ENCODE results near the gene LIMCH1.

Gene LIMCH1

GRCh38 chr4:41597494-41597893, 59.5 kb downstream of the LIMCH1 start:
- Histone ChIP-seq H3K9ac (ENCODE audit: low read depth, low read length) (no peak overlapping the region), H3K9me3 (ENCODE audit: control insufficient read depth, insufficient read depth, low read length) (no peaks in the 10 kb centered on the region), H3K4me1 (ENCODE audit: control insufficient read depth, insufficient read depth, low read length) (no peaks in the 10 kb centered on the region), H3K4me3 (ENCODE audit: low read depth, low read length) (no peak overlapping the region), H3K36me3 (ENCODE audit: control insufficient read depth, insufficient read depth, low read length) (no peaks in the 10 kb centered on the region), H3K27me3 (ENCODE audit: control insufficient read depth, insufficient read depth, low read length) (no peaks in the 10 kb centered on the region)

DNA sequence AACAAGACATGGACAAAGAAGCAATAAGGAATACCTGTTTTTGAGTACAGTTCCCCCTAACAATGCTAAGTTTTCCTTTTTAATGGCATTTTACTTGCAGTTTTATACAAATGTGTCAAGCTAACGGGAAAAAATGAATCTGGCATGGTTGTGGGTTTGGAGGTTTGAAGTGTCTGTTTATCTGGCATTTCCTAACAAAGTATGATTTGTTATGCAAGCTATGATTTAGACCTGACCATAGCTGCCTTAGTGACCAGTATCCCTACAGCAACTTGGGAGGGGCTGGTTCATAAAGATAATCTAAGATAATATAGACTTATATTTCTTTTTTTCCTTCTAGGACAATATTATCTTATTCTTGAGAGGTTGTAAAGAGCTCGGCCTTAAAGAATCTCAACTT, 60.6 kb downstream of the LIMCH1 start:
- Histone ChIP-seq H3K27me3 (ENCODE audit: control insufficient read depth, insufficient read depth, low read length) (no peaks in the 10 kb centered on the region), H3K4me3 (ENCODE audit: low read depth, low read length) (no peak overlapping the region), H3K4me1 (ENCODE audit: control insufficient read depth, insufficient read depth, low read length) (no peaks in the 10 kb centered on the region), H3K9ac (ENCODE audit: low read depth, low read length) (no peak overlapping the region), H3K36me3 (ENCODE audit: control insufficient read depth, insufficient read depth, low read length) (no peaks in the 10 kb centered on the region), H3K9me3 (ENCODE audit: control insufficient read depth, insufficient read depth, low read length) (no peaks in the 10 kb centered on the region)

DNA sequence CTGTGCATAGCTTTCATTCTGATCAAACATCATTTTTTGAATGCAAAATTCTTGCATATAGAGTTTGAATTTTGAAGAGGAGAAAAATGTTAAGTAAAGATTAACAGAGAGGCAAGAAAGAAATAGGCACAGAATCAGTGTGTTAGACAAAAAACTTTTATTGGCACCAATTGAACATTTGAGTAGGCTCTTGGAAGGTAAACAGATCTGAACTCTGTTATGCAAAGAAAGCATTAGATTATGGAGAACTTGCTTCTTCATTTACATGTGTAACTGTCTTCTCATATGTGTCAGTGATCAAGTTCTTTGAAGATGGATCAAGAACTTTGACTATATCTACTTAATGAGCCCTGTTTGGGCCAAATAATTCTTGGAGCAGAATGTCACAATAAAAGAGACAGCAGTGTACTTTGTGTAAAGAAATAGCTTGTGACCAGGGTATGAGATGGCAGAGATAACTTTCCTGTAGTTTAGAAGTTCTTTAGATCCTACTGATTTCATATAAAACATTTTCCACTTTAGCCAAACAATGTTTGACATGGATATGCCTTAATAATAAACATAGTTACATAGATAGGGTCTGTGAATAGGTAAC, 61.3 kb downstream of the LIMCH1 start:
- no peaks in the 10 kb centered on the region for H3K4me1 ChIP-seq (ENCODE audit: control insufficient read depth, insufficient read depth, low read length)
- no peak overlapping the region for H3K9ac ChIP-seq (ENCODE audit: low read depth, low read length)
- no peak overlapping the region for H3K4me3 ChIP-seq (ENCODE audit: low read depth, low read length)
- no peaks in the 10 kb centered on the region for H3K9me3 ChIP-seq (ENCODE audit: control insufficient read depth, insufficient read depth, low read length)
- H3K27me3 ChIP-seq (ENCODE audit: control insufficient read depth, insufficient read depth, low read length): no peaks in the 10 kb centered on the region
- H3K36me3 ChIP-seq (ENCODE audit: control insufficient read depth, insufficient read depth, low read length): no peaks in the 10 kb centered on the region

GRCh38 chr4:41600243-41600912, 62.4 kb downstream of the LIMCH1 start:
- Histone ChIP-seq H3K9me3 (ENCODE audit: control insufficient read depth, insufficient read depth, low read length) (no peaks in the 10 kb centered on the region), H3K4me1 (ENCODE audit: control insufficient read depth, insufficient read depth, low read length) (no peaks in the 10 kb centered on the region), H3K27me3 (ENCODE audit: control insufficient read depth, insufficient read depth, low read length) (no peaks in the 10 kb centered on the region), H3K36me3 (ENCODE audit: control insufficient read depth, insufficient read depth, low read length) (no peaks in the 10 kb centered on the region), H3K9ac (ENCODE audit: low read depth, low read length) (no peak overlapping the region), H3K4me3 (ENCODE audit: low read depth, low read length) (no peak overlapping the region)

DNA sequence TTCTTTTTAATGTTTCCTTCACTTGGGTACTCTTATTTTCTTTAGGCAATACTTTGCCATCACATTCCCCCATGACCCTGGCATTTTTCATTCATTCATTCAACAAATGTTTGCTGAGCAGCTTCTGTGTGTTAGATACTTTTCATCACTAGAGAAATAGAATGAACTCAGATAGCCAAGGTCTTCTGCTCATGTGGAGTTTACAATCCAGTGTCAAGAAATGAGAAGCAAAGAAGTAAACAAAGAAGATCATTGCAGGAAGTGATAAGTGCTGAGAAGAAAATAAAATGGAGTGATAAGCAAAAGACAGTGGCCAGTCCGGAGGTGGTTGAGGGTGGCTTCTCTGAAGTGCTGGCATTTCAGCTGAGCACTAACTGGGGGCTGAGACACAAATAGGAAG, 63.1 kb downstream of the LIMCH1 start:
- H3K27me3 ChIP-seq (ENCODE audit: control insufficient read depth, insufficient read depth, low read length): no peaks in the 10 kb centered on the region
- no peak overlapping the region for H3K9ac ChIP-seq (ENCODE audit: low read depth, low read length)

GRCh38 chr4:41602113-41602512, 64.2 kb downstream of the LIMCH1 start:
- no peak overlapping the region for H3K4me3 ChIP-seq (ENCODE audit: low read depth, low read length)
- no peaks in the 10 kb centered on the region for H3K9me3 ChIP-seq (ENCODE audit: control insufficient read depth, insufficient read depth, low read length)
- H3K27me3 ChIP-seq (ENCODE audit: control insufficient read depth, insufficient read depth, low read length): no peaks in the 10 kb centered on the region
- no peak overlapping the region for H3K9ac ChIP-seq (ENCODE audit: low read depth, low read length)
- H3K36me3 ChIP-seq (ENCODE audit: control insufficient read depth, insufficient read depth, low read length): no peaks in the 10 kb centered on the region
- no peaks in the 10 kb centered on the region for H3K4me1 ChIP-seq (ENCODE audit: control insufficient read depth, insufficient read depth, low read length)

More for the DNA sequence above, 63.1 kb downstream of the LIMCH1 start:
- Histone ChIP-seq H3K9me3 (ENCODE audit: control insufficient read depth, insufficient read depth, low read length) (no peaks in the 10 kb centered on the region), H3K4me1 (ENCODE audit: control insufficient read depth, insufficient read depth, low read length) (no peaks in the 10 kb centered on the region), H3K36me3 (ENCODE audit: control insufficient read depth, insufficient read depth, low read length) (no peaks in the 10 kb centered on the region), H3K4me3 (ENCODE audit: low read depth, low read length) (no peak overlapping the region)

- Histone ChIP-seq H3K9ac (ENCODE audit: low read depth, low read length) (no peak overlapping the region), H3K9me3 (ENCODE audit: control insufficient read depth, insufficient read depth, low read length) (no peaks in the 10 kb centered on the region), H3K27me3 (ENCODE audit: control insufficient read depth, insufficient read depth, low read length) (no peaks in the 10 kb centered on the region), H3K4me1 (ENCODE audit: control insufficient read depth, insufficient read depth, low read length) (no peaks in the 10 kb centered on the region), H3K36me3 (ENCODE audit: control insufficient read depth, insufficient read depth, low read length) (no peaks in the 10 kb centered on the region), H3K4me3 (ENCODE audit: low read depth, low read length) (no peak overlapping the region)
Observed at GRCh38 chr4:41602886-41603498, 65.0 kb downstream of the LIMCH1 start.

DNA sequence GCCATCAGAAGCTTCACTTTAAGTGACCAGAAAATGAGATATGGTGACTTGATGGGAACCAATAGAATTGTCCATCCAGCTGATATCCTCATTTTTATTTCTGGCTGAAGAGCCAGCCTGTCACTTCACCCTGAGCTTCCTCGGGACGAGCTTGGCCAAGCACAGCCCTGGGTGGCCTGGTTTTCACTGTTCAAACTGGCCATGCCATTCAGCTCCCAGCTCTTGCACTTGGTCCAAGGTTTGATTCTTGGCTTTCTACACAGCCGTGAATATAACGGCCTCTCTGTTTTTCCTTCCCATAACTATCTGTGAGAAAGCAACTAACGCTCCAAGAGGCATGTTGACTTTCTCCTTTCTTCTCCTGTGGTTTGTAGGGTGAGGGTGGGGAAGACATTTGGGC, 71.9 kb downstream of the LIMCH1 start:
- Histone ChIP-seq H3K27me3 (ENCODE audit: control insufficient read depth, insufficient read depth, low read length) (peaks cover 21% of the 10 kb centered on the region), H3K4me1 (ENCODE audit: control insufficient read depth, insufficient read depth, low read length) (peaks cover 13% of the 10 kb centered on the region), H3K9ac (ENCODE audit: low read depth, low read length) (no peak overlapping the region), H3K9me3 (ENCODE audit: control insufficient read depth, insufficient read depth, low read length) (no peaks in the 10 kb centered on the region), H3K36me3 (ENCODE audit: control insufficient read depth, insufficient read depth, low read length) (no peaks in the 10 kb centered on the region), H3K4me3 (ENCODE audit: low read depth, low read length) (no peak overlapping the region)

DNA sequence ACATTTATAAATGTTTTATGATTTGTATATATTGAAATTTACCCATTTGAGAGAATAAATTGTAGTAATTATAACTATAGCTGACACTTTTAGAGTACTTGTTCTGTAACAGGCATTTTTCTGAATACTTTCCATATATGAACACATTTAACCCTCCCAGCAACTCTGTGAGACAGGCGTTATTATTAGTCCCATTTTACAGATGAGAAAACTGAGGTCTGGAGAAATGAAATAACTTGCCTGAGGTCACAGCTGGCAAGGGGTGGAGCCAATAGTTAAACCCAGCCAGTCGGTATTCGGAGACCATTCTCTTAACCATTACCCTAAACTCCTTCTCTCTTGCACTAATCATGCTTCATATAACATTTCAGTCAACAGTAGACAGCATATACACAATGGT, 72.5 kb downstream of the LIMCH1 start:
- H3K4me3 ChIP-seq (ENCODE audit: low read depth, low read length): no peak overlapping the region
- no peaks in the 10 kb centered on the region for H3K36me3 ChIP-seq (ENCODE audit: control insufficient read depth, insufficient read depth, low read length)
- H3K9ac ChIP-seq (ENCODE audit: low read depth, low read length): no peak overlapping the region
- peaks cover 25% of the 10 kb centered on the region for H3K27me3 ChIP-seq (ENCODE audit: control insufficient read depth, insufficient read depth, low read length)
- H3K9me3 ChIP-seq (ENCODE audit: control insufficient read depth, insufficient read depth, low read length): no peaks in the 10 kb centered on the region
- H3K4me1 ChIP-seq (ENCODE audit: control insufficient read depth, insufficient read depth, low read length): peaks cover 13% of the 10 kb centered on the region

GRCh38 chr4:41611124-41611838, 73.3 kb downstream of the LIMCH1 start:
- Histone ChIP-seq H3K4me1 (ENCODE audit: control insufficient read depth, insufficient read depth, low read length) (peaks cover 13% of the 10 kb centered on the region), H3K27me3 (ENCODE audit: control insufficient read depth, insufficient read depth, low read length) (peaks cover 25% of the 10 kb centered on the region), H3K4me3 (ENCODE audit: low read depth, low read length) (no peak overlapping the region), H3K9ac (ENCODE audit: low read depth, low read length) (no peak overlapping the region), H3K9me3 (ENCODE audit: control insufficient read depth, insufficient read depth, low read length) (no peaks in the 10 kb centered on the region), H3K36me3 (ENCODE audit: control insufficient read depth, insufficient read depth, low read length) (no peaks in the 10 kb centered on the region)

DNA sequence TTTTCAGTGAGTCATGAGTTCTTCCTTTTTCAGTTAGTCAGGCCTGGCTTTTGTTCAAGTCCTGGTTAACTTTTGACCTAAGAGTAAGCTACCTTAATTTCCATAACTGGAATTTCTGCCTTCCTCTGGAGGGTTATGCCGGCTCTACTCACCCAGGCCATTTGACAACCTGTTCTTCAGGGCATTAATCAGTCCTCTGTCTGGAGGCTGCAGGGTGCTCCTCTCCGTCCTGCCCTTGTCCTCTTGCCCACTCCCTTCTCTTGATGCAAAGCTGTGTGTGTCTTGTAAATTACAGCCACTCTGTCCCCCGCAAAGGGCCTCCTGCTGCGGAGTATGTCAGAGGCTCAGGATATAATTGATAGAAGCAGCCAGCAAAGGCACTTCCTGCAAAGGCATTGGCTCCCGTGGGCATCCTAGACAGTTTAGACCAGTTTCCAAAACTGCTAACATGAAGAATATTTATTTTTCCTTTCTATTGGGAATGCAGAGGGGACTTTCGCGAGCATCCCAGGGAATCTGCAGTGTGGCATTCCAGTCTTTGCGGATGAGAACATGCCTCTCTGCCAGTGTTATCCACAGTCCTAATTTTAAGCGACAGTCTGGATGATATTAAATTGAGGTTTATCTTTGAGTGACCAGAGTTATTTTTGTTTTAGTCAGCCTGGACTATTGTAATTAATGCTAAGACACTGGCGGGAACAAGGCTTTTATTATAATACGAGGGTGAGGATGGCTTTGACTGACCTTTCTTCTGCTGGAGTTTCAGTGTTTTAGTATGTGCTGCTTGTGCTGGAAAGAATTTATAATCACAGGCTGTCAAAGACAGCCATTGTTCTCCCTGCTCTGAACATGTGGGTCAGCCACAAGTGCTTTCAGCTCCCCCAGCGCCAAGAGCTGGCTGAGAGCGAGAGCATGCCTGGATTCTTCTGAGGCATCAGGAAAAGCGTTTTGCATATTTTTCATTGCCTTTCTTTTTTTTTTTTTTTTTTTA, 74.2 kb downstream of the LIMCH1 start:
- Histone ChIP-seq H3K4me1 (ENCODE audit: control insufficient read depth, insufficient read depth, low read length) (peaks cover 13% of the 10 kb centered on the region), H3K36me3 (ENCODE audit: control insufficient read depth, insufficient read depth, low read length) (no peaks in the 10 kb centered on the region), H3K4me3 (ENCODE audit: low read depth, low read length) (no peak overlapping the region), H3K27me3 (ENCODE audit: control insufficient read depth, insufficient read depth, low read length) (peaks cover 25% of the 10 kb centered on the region), H3K9me3 (ENCODE audit: control insufficient read depth, insufficient read depth, low read length) (no peaks in the 10 kb centered on the region), H3K9ac (ENCODE audit: low read depth, low read length) (no peak overlapping the region)

Measured in iPS-15b (cell line).